Inflammatory macrophage (primary cell): Measurements from ENCODE around the gene SNX9.
"Not testable (repeated sequence)": the region's sequence is repeated elsewhere in the genome, so short reads cannot be mapped to it uniquely, and the experiment has no call there.

Source experiments
- DNase-seq, 2 donors: peaks; one replicate each; pipeline ENCODE4 v3.0.0-alpha.2; 2020 to 2022
- total RNA-seq, 18 experiments: gene quantifications; one replicate each; lab custom pipeline; 2026; ENCODE audit warnings: mixed read lengths in 6 of 18, inconsistent platforms in 2 of 18; lab: John Stamatoyannopoulos, UW

SNX9 gene
- 92.4 to 159 (median 119) reads per million in 18 experiments for total RNA-seq

DNA sequence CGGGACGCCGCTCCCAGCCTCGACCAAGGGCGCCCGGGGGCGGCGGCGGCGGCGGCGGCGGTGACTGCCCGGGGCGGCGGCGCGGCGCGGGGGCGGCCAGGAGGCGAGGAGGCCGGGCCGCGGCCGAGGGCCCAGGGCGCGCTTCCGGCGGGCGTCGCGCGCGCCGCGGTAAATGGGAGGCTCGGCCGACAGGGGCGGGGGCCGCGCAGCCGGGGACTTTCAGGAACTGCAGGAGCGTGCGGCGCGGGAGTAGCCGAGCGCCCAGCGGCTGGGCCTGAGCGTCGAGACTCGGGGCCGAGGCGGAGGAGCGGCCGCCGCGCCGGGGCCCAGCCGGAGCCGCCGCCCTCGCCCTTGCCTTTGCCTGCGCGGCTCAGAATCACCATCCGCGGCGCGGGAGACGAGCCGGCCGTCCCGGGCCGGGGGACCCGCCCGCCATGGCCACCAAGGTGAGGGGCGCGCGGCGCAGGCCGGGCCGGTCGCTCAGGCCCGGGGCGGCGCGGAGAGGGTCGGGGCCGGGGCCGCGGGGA lies at the start of gene SNX9:
Gene SNX9 (plus strand): TSS at position 246 of the 527 bp plus-strand sequence. CDS start 189 bp downstream, at position 435.
- DNase-seq: peak; percentile 82 to 92

DNA sequence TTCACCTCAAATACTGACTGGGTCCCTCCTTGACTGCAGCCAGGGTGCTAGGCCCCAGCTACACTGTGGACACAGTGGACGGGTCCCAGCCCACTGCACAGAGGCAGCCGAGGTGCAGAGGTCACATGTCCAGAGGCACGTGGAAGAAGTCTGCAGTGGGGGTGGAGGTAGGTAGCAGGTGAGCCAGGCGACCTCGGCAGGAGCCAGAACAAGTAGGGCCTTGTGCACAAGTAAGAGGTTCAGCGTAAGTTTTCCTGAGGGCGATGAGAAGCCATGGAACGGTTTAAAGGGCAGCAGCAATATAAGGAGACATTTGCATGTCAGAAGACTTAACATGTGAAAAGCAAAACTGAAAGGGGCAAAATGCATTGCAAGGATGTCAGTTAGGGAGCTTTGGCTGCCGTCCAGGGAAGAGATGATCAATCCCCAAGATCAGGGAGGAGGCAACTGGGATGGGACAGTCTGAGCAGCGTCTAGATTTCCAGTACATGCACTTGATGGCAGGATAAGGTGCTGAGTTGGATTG lies 49.7 kb upstream of the SNX9 start:
- no peak for DNase-seq

DNA sequence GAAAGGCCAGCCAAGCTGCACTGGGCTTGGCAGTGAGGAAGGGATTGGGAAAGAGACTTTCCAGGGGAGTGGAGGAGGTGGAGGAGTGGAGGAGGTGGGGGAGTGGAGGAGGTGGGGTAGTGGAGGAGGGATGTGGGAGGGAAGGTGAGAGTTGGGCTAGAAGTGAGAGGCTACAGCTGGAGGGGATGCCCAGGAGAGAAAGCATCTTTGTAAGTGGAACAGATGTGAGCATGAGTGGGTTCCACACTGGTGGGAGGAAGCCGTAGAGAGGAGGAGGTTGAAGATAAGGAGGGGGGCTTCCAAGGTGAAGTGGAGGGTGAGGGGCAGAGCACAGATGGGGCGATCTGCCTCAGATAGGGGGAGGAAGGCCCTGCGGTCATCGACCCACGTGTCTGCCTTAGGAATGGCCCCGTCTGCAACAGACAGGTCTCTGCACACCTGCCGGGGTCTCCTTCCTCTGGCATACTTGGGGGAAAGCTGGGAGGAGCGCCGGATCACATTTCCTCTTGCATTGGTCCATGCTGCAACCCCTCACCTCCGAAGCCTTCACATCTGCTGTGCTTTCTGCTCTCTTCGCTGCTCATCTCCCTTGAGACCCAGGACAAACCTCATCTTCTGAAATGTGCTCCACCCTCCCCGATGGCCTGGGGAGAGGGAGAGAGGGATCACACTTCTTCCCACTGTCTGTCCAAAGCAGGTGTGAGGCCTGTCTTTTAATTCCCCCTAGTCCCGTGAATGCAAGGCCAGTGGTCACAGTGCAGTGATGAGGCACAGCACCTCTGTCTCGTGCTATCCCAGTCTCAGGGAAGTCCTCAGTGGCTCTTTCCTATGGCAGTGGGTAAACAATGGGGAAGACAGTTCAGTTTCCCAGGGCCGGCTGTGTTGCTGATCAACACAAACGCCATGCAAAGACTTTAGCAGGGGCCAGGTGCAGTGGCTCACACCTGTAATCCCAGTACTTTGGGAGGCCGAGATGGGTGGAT lies 48.6 kb upstream of the SNX9 start:
- DNase-seq: no peak

- no peak for DNase-seq
Observed at GRCh38 chr6:157775376-157775775, 47.7 kb upstream of the SNX9 start.

GRCh38 chr6:157777344-157777743 lies 45.7 kb upstream of the SNX9 start:
- no peak for DNase-seq

GRCh38 chr6:157778719-157779118 lies 44.3 kb upstream of the SNX9 start:
- no peak for DNase-seq

DNA sequence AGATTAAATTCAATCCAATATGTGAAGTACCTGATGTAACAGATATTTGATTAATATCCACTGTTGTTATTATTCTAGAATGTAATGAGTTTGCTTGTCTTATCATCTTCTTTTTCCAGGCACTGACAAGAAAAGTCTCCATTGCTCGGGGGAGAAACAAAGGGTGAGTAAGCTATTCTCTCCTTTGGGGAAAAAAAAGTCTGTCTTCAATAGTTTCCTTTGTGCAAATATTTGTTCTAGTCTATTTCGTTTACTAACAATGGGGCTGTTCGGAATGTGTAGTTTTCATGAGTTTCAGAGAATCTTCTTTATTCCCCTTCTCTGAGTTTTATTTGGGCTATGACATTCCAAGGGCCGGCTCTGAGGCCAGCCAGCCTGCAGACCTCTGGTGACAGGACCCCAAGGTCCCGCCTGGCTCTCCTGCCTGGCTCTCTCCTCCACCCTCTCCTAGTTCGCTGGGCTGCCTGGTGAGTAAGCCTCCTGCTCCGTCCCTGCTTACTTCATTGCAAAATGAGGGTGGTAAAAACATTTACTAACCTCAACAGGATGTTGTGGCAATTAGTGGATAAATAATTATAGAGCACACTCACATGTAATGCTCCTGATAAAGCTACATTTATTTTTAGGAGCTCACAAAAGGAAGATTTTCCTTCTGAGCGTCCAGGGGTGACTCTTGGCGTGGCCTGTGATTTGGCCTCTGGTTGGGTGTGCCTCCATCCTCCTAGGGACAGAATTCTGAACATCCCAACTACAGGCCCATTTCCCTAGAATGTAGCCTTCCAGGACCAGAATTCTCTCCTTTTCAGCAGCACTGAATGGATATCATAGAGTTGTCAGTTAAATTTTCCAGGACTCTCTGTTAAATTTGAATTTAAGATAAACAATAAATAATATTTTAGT lies 43.1 kb upstream of the SNX9 start:
- DNase-seq: no peak

- DNase-seq: no peak
Observed at GRCh38 chr6:157785636-157786035, 37.4 kb upstream of the SNX9 start.

DNA sequence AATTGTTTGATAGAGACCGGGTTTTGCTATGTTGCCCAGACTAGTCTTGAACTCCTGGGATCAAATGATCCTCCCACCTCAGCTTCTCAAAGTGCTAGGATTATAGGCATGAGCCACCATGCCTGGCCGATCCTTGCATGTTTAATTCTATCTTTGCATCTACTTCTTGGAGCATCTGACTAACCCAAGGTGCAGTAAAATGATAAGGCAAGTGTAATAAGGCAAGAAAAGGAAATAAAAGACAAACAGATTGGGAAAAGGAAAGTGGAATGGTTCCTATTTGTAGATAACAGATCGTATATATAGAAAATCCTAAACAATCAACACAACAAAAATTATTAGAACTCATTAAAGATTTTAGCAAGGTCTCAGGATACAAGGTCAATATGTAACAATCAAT lies 36.8 kb upstream of the SNX9 start:
- no peak for DNase-seq

GRCh38 chr6:157787080-157787479 lies 36.0 kb upstream of the SNX9 start:
- DNase-seq: no peak

- DNase-seq: no peak
Observed at GRCh38 chr6:157788180-157788579, 34.9 kb upstream of the SNX9 start.

GRCh38 chr6:157789297-157789696 lies 33.7 kb upstream of the SNX9 start:
- DNase-seq: no peak

DNA sequence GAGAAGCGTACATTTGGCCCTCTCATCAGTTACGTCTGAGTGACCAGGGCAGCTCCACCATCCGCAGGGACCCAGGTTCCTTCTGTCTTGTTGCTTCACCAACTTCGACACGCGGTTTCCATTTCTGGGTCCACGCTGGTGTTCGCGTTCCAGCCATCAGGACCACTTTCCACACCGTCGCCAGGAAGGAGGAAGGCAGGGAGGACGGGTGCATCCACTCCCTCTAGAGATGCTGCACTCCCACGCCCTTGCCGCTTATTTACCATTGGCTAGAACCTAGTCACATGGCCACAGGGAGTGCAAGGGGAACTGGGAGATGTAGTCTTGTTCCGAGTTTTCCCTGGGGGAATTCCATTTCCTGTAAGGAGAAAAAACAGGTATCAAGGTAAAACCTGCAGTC lies 33.2 kb upstream of the SNX9 start:
- DNase-seq: no peak

GRCh38 chr6:157790548-157791160 lies 32.4 kb upstream of the SNX9 start:
- DNase-seq: no peak

- no peak for DNase-seq
Observed at GRCh38 chr6:157791450-157791849, 31.6 kb upstream of the SNX9 start.

DNA sequence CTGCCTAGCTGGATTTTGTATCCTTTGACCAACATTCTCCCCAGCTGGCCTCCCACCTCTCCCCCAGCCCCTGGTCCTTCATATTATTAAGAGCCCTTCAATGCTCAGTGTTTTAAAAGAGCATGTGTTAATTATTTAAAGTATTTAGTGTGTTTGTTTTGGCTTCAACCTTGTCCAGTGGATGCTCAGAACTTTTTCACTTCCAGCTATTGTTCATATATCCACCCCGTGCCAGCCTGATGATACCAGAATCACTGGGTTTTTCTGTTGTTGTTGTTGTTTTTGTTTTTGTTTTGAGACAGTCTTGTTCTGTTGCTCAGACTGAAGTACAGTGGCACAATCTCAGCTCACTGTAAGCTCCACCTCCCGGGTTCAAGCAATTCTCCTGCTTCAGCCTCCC lies 30.4 kb upstream of the SNX9 start:
- no peak for DNase-seq

- peak in 1 of 2 donors; percentile 30 for DNase-seq
Observed at GRCh38 chr6:157794012-157794411, 29.0 kb upstream of the SNX9 start.

DNA sequence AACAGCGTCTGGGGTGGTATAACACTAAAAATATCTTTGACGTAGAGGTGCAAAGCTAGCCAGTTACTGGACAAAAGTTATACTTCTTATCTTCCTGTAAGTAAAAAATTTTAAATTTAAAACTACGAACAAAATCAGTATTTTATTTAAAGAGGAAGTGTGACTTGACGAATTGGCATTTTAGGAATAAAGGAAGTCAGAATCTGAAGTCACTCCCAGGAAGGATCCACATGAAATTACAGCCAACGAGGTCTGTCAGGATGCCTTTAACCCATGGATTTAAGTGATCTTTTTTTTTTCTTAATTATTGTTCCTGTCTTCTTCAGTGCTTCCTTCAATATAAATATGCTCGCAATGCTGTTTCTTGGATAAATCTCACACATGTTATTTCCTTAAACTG lies 27.2 kb upstream of the SNX9 start:
- DNase-seq: peak; percentile 13 to 31

DNA sequence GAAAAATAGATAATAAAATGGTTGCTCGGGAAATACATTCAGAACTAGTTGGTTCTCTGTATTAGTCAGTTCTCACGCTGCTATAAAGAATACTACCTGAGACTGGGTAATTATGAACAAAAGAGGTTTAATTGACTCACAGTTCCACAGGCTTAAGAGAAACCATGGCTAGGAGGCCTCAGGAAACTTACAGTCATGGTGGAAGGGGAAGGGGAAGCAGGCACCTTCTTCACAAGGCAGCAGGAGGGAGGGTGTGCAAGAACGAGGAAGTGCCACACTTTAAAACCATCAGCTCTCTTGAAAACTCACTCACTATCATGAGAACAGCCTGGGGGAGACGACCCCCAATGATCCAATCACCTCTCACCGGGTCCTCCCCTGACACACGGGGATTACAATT lies 24.2 kb upstream of the SNX9 start:
- no peak for DNase-seq

DNA sequence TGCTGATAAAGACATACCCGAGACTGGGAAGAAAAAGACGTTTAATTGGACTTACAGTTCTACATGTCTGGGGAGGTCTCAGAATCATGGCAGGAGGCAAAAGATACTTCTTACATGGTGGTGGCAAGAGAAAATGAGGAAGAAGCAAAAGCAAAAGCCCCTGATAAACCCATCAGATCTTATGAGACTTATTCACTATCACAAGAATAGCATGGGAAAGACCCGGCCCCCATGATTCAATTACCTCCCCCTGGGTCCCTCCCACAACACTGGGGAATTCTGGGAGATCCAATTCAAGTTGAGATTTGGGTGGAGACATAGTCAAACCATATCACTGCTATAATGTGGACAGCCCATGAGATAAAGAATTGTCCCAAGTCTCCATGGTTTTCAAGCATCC lies 23.5 kb upstream of the SNX9 start:
- not testable (repeated sequence) for DNase-seq

DNA sequence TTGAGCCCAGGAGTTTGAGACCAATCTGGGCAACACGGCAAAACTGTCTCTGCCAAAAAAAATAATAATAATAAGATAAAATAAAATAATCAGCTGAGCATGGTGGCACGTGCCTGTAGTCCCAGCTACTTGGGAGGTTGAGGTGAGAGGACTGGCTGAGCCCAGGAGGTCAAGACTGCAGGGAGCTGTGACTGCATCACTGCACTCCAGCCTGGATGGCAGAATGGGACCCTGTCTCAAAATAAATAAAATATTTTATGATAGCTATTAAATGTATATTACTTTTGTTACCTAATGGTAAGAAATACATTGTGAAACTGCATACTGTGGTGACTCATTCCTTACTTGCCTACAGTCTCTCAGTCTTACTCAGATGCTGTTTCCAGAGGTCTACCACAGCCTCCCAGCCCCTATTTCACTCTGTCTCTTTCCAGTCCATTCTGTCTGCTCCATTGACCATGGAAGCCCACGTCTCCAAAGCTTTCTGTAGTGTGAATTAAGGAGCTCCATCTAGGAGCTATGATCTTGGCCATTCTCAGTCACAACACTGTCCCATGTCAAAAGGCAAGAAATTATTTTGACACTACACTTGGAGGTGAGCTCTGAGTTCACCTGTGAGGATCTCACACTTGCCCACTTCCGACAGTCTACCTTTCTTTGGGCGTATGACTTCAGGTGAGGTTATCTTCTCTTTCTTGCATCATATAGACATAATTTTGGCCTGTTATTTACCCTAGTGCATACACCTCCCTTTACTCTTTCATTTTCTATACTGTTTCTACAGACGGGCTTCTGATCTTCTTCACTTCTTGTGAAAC lies 22.4 kb upstream of the SNX9 start:
- DNase-seq: peak; percentile 30 to 50
